Stimulated activated CD8-positive, alpha-beta memory T cell treated with anti-CD3 and anti-CD28 coated beads, Interleukin-7, amount 100 ng/mL, for 1 hour (primary cell): Measurements from ENCODE around the gene BRINP3.
"Not testable (repeated sequence)": the region's sequence is repeated elsewhere in the genome, so short reads cannot be mapped to it uniquely, and the experiment has no call there.

Experiments
- DNase-seq, 2 donors: peaks; one replicate each; pipeline ENCODE4 v3.0.0-alpha.2; 2020; ENCODE audit warnings: low read depth in 2 of 2

Gene BRINP3

DNA sequence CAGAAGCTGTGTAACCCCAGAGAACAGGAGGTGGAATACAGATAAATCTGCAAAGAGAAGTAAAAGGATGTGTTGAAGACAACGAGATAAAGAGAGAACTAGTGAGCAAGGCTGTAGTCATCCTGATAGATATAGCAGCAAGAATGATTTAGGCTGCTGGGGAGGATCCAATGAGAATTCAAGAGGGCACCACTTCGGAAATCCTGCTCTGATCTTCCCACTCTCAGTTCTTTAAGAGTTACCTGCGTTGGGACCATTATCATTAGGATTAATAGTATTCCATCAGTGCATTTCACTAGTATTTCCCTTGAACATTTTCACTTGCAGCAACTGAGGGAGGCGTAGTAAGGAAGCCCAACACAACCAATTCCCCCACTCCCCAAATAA is at the start of gene BRINP3:
TSS of gene BRINP3 (minus strand) at position 103 of the 387 bp plus-strand sequence.
- no peak for DNase-seq

- no peak for DNase-seq
These were observed 33.9 kb upstream of the BRINP3 start for GRCh38 chr1:190511554-190511953.

GRCh38 chr1:190507357-190507756 is 29.7 kb upstream of the BRINP3 start:
- no peak for DNase-seq

DNA sequence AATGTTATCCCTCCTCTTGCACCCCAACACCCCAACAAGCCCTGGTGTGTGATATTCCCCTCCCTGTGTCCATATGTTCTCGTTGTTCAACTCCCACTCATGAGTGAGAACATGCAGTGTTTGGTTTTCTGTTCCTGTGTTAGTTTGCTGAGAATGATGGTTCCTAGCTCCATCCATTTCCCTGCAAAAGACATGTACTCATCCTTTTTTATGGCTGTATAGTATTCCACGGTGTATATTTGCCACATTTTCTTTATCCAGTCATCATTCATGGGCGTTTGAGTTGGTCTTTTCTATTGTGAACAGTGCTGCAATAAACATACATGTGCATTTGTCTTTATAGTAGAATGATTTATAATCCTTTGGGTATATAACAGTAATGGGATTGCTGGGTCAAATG is 26.9 kb upstream of the BRINP3 start:
- not testable (repeated sequence) for DNase-seq

GRCh38 chr1:190497565-190497964 is 19.9 kb upstream of the BRINP3 start:
- DNase-seq = no peak

DNA sequence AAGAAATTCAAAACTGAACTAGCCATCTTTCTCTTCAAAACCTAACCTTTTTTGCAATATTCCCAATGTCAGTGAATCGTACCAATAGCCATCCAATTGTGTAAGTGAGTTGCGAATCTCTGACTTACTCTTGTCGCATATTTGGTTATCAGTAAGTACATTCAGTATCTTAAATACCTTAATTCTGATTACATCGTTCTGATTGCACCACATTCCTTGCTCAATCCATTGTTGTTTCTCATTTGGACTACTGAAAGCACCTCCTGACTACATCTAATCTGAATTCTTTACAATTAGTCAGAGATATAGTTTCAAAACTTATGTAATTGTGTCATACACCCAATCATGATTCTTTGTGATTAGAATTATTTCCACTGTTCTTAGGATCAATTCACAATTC is 16.8 kb upstream of the BRINP3 start:
- no peak for DNase-seq

GRCh38 chr1:190491404-190491803 is 13.7 kb upstream of the BRINP3 start:
- DNase-seq = no peak

- no peak for DNase-seq
These were observed 6.4 kb upstream of the BRINP3 start for GRCh38 chr1:190484045-190484444.

DNA sequence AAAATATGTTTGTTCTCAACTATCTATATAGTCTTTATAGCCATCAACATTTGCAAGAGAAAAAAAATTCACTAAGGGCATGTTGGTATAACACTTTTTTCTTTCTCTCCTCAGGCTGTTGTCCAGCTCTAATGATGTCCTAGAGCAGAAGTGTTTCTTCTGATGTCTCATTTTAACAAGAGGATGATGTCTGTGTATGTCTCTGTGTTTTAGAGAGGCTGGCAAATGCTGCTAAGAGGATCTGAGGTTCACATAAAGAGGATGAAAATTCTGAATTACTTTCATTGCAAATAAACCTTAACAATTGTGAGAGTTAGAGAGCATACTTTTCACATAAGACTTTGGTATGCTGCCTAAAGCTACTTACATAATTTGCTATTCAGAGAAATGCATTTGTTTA is 2.6 kb upstream of the BRINP3 start:
- no peak for DNase-seq

DNA sequence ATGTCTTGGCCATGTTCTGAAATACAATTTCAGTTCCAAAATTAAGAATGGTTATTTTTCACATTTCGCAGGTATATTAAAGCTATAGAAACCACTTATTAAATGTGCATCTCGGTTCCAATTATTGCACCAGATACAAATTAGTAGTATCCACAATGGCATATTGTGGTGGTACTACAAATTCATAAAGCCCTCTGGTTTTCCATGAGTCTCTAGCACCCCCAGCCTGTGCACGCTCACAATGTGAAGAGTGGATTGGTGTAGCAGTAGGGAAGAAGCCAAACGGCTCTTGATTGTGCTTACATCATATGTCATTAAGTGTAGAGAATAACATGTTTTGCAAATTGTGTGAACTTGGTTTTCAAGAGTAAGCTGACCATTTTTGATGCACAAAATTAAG is 1.9 kb upstream of the BRINP3 start:
- no peak for DNase-seq

DNA sequence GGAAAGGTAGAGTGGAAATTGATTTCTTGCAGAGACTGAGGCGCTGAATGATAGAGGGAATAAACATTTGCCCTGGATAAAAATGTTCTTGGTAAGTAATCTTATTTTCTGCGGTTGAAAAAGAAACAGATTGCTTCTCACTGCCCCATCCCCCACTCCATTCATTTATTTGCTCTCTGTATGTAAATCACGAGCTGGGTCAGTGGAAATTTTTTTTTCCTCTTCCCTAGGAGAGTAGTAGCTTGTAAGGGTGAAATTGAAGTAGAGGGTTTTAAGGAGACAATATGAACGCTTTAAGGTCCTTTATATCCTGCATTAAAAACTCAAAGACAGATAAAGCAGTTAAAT is 1.4 kb upstream of the BRINP3 start:
- no peak for DNase-seq

GRCh38 chr1:190478149-190479049 is 735 bp upstream of the BRINP3 start:
- DNase-seq = no peak

DNA sequence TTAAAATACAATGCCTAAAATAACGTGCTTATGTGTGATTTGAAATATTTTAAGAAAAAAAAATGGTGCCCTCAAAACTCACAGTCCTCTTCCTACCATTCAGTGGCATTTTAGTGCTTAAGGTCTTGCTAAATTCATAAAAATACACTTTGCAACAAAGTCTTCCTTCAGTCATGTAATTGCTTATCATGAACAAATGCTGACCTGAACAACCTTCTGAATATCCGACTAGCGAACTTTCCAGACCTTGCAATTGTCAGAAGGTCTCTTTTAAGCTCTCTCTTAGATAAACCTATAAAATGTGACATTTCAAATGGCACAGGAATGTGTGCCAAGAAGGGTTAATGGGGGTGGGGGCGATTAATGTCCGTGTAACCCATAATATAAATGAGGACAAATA is 858 bp downstream of the BRINP3 start:
- DNase-seq = no peak

DNA sequence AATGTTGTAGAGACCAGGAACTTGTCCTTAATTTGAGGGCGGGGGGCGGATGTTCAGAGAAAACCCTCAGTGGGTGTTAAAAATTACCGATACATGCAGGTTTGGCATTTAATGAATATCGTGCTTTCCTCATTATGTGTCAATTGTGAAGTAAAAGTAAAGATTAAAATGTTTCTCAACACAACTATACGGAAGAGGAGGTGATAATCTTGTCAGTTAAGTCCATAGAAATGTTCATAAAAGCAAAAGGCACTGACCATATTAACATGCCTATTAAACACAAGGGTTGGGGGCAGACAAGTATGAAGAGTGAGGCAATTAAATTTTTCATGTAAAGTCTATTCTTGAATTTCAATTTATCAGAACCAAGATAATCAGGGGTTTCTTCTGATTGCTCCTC is 1.3 kb downstream of the BRINP3 start:
- no peak for DNase-seq

- DNase-seq = no peak
These were observed 2.1 kb downstream of the BRINP3 start for GRCh38 chr1:190475421-190476141.

DNA sequence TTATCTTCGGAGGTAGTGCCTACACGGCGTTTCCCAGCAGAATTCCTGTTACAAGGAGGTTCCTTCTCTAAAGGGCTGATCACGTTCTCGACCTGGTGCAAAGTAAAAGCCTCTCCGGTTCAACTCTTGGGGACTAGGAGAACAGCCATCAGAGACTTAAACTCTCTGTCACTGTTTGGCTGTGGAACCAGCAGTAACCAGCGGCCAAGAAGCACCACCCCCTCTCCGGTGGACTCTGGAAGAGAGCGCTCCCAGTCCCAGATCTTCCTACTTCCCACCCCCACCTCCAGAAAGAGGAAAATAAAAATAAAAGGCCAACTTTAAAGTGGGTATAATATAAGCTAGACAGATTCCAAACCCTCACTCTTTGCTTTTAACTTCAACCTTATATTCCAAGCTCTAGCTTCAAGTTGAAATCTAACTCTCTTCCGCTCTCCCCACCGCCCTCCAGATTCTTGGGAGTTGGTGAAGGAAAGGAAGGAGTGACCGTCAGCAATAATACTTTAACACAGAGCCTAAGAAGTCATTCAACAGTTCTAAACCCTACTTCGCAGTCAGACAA is 2.9 kb downstream of the BRINP3 start:
- no peak for DNase-seq

GRCh38 chr1:190474010-190474409 is 3.7 kb downstream of the BRINP3 start:
- no peak for DNase-seq

DNA sequence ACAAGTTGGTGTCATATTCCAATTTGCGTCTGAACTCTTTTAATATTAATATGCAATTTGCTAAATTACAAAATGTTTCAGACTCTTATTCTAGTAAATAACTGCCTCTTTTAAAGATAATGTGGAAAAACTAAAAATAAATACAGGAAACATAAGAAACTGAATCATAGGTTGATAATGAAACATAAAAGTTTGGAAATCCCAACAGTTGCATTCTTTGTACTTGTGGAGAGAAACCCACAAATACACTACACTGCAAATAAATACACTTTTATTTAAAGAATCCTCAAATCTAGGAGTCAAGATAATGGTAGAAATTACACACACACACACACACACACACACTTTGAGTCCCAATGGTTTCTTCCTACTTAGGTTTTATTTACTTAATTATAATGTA is 5.2 kb downstream of the BRINP3 start:
- DNase-seq = no peak

GRCh38 chr1:190472042-190472441 is 5.6 kb downstream of the BRINP3 start:
- DNase-seq = no peak

DNA sequence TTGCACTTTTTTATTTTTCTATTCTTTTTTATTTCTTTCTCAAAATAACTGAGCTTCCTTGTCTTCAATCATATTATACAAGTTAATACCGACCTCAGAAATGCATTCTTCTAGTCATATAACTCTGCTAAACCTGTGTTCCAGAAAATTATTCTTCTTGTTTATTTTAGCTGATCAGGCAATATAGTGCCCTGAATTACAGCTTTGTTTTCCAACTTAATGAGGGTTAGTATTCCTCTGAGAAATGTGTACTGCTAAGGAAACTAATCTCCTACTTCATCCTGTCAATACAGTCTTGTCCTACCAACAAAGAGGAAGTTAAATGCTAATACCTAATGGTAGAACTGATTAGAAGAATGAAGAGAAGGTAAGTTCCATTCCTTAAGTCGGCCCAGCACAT is 13.0 kb downstream of the BRINP3 start:
- DNase-seq = no peak

GRCh38 chr1:190456129-190456528 is 21.5 kb downstream of the BRINP3 start:
- DNase-seq = no peak

GRCh38 chr1:190455631-190456030 is 22.0 kb downstream of the BRINP3 start:
- no peak for DNase-seq

GRCh38 chr1:190453550-190453949 is 24.1 kb downstream of the BRINP3 start:
- no peak for DNase-seq
